ENCODE results near the gene LEFTY1. TPM values are rescaled to one million over a fixed set of nuclear protein-coding genes. Genes with fewer than 3 reads are reported as not detected.
"Not testable (repeated sequence)": the region's sequence is repeated elsewhere in the genome, so short reads cannot be mapped to it uniquely, and the experiment has no call there.

LEFTY1 gene
- total and polyA plus RNA-seq, 4 donors = 0.25 to 0.63 (median 0.45) TPM

DNA sequence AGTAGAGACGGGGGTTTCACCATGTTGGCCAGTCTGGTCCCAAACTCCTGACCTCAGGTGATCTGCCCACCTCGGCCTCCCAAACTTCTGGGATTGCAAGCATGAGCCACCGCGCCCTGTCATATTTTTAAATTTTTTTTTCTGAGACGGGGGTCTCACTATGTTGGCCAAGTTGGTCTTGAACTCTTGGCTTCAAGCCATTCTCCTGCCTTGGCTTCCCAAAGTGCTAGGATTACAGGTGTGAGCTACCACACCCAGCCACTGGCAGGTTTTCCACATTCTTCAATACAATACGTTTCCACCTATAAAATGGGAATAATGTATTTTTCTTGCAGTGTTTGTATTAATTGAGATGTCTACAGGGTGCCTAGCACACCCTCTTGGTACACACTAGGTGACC lies 3.4 kb upstream of the LEFTY1 start:
- intact Hi-C loops (cut with DNase I) = no loop called here
- 87 to 93% methylated on average over 6 of the region's 6 CpGs for WGBS, 2 donors
- Histone ChIP-seq H3K27me3 (ENCODE audit: control insufficient read depth in 1 of 2, insufficient read depth in 2 of 2, low read length in 1 of 2) (no peaks in the 10 kb centered on the region), H3K27ac (ENCODE audit: low read depth in 1 of 2, low read length in 2 of 2) (no peak overlapping the region), H3K36me3 (ENCODE audit: control insufficient read depth in 1 of 2, insufficient read depth in 2 of 2, low read length in 1 of 2) (no peaks in the 10 kb centered on the region), H3K4me3 (ENCODE audit: low read length in 2 of 2) (no peak overlapping the region), H3K4me1 (ENCODE audit: control insufficient read depth in 1 of 2, insufficient read depth in 2 of 2, low read length in 2 of 2) (no peaks in the 10 kb centered on the region), H3K9me3 (ENCODE audit: control insufficient read depth, low read length) (no peaks in the 10 kb centered on the region)
- DNase-seq = no peak
- ATAC-seq (ENCODE audit: low FRiP score) = no peak

DNA sequence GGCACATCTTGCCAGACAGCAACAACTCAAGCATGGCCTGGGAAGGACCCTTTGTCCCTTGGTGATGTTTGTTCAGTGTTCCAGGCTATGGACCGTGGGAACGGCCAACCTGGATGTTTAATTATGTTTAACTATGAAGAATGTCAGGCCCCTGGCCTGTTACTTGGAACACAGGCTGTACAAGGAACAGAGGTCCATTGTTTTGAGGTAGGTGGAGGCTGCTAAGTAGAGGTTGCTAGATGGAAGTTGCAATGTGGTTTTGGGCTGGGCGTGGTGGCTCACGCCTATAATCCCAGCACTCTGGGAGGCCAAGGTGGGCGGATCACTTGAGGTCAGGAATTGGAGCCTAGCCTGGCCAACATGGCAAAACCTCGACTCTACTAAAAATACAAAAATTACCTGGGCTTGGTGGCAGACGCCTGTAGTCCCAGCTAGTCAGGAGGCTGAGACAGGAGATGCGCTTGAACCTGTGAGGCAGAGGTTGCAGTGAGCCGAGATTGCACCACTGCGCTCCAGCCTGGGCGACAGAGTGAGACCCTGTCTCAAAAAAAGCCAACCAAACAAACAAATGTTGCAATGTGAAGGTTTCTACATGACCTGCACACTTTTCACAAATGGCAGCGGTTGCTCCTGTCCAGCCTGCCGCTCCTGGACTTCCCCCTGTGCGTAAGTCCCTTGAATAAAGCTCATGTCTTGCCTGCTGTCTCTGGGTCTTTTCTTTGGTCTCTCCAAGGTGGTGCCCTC lies 2.5 kb upstream of the LEFTY1 start:
- no peak for ATAC-seq (ENCODE audit: low FRiP score)
- Histone ChIP-seq H3K36me3 (ENCODE audit: control insufficient read depth in 1 of 2, insufficient read depth in 2 of 2, low read length in 1 of 2) (no peaks in the 10 kb centered on the region), H3K4me1 (ENCODE audit: control insufficient read depth in 1 of 2, insufficient read depth in 2 of 2, low read length in 2 of 2) (no peaks in the 10 kb centered on the region), H3K27me3 (ENCODE audit: control insufficient read depth in 1 of 2, insufficient read depth in 2 of 2, low read length in 1 of 2) (no peaks in the 10 kb centered on the region), H3K4me3 (ENCODE audit: low read length in 2 of 2) (no peak overlapping the region), H3K9me3 (ENCODE audit: control insufficient read depth, low read length) (no peaks in the 10 kb centered on the region), H3K27ac (ENCODE audit: low read depth in 1 of 2, low read length in 2 of 2) (no peak overlapping the region)
- intact Hi-C loops (cut with DNase I) = no loop called here
- WGBS, 2 donors = 93 to 94% methylated on average over 14 of the region's 14 CpGs
- DNase-seq = peak in 1 of 2 donors; percentile 39

DNA sequence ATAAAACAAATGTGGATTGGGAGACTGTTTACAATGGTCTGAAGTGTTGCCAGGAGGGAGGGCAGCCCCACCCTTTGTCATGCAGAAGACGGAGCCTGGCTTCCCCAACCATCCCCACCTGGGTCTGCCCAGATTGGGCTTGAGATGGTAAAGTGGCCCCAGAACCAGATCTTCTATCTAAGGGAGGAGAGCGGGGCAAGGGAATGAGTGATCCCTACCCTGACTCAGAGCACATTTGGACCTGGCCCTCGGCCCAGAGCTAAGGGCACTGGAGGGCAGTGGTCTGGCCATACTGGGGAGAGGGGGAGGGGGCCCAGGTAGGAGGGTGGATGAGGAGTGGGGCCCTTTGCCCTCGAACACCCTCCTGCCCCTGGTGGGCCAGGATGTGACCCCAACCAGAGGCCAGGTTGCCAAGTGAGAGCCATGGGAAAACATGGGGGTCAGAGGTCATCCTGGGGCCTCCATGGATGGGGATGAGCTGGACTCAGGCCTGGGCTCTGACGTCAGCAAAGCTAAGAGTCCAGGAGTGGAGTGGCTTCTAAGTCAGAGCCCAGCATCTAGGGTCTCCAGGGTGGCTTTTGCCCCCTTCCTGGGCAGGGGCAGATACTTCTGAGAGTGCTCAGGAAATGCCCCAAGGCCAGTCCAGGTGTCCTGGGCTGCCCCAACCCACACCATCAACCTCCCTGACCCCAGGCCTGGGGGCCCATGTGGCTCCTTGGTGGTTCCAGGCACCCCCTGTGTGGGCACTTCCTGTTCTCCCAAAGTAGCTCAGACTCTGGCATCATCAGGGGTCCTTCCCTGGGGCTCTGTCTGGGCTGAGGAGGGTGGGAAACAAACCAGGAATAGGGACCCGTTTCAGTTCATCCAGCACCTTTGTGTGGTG lies 1.6 kb upstream of the LEFTY1 start:
- H3K27me3 ChIP-seq (ENCODE audit: control insufficient read depth in 1 of 2, insufficient read depth in 2 of 2, low read length in 1 of 2) = no peaks in the 10 kb centered on the region
- peak in 1 of 2 donors; percentile 70 for DNase-seq
- no peak for ATAC-seq (ENCODE audit: low FRiP score)
- no peak overlapping the region for H3K4me3 ChIP-seq (ENCODE audit: low read length in 2 of 2)
- WGBS, 2 donors = 67 to 72% methylated on average over 6 of the region's 6 CpGs
- no peak overlapping the region for H3K27ac ChIP-seq (ENCODE audit: low read depth in 1 of 2, low read length in 2 of 2)
- H3K36me3 ChIP-seq (ENCODE audit: control insufficient read depth in 1 of 2, insufficient read depth in 2 of 2, low read length in 1 of 2) = no peaks in the 10 kb centered on the region
- no peaks in the 10 kb centered on the region for H3K9me3 ChIP-seq (ENCODE audit: control insufficient read depth, low read length)
- no peaks in the 10 kb centered on the region for H3K4me1 ChIP-seq (ENCODE audit: control insufficient read depth in 1 of 2, insufficient read depth in 2 of 2, low read length in 2 of 2)
- intact Hi-C loops (cut with DNase I) = no loop called here

DNA sequence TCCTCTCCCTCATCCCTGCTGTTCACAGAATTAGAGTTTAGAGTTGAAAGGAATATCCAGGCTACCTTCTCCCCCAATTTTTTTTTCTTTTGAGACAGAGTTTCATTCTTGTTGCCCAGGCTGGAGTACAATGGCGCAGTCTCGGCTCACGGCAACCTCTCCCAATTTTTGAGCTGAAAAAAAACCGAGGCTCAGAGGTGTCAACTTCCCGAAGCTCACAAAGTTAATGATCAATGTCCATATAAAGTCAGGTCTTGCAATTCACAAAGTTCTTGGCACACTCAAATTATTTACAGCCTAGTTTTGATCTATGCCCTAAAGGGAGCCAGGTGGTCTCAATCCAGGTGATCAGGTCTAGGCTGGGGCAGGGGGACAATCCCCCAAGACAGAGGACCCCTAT lies 797 bp upstream of the LEFTY1 start:
- intact Hi-C loops (cut with DNase I) = no loop called here
- WGBS, 2 donors = 92 to 96% methylated on average over 5 of the region's 5 CpGs

GRCh38 chr1:225888289-225888897 lies 553 bp downstream of the LEFTY1 start:
- no peak overlapping the region for H3K4me3 ChIP-seq (ENCODE audit: low read length in 2 of 2)
- WGBS, 2 donors = 89 to 92% methylated on average over 18 of the region's 18 CpGs
- no peaks in the 10 kb centered on the region for H3K4me1 ChIP-seq (ENCODE audit: control insufficient read depth in 1 of 2, insufficient read depth in 2 of 2, low read length in 2 of 2)
- H3K27ac ChIP-seq (ENCODE audit: low read depth in 1 of 2, low read length in 2 of 2) = no peak overlapping the region
- ATAC-seq (ENCODE audit: low FRiP score) = no peak
- no peaks in the 10 kb centered on the region for H3K36me3 ChIP-seq (ENCODE audit: control insufficient read depth in 1 of 2, insufficient read depth in 2 of 2, low read length in 1 of 2)
- H3K9me3 ChIP-seq (ENCODE audit: control insufficient read depth, low read length) = no peaks in the 10 kb centered on the region
- no peaks in the 10 kb centered on the region for H3K27me3 ChIP-seq (ENCODE audit: control insufficient read depth in 1 of 2, insufficient read depth in 2 of 2, low read length in 1 of 2)
- no peak for DNase-seq
- intact Hi-C loops (cut with DNase I) = no loop called here

More for the DNA sequence above, 797 bp upstream of the LEFTY1 start:
- H3K27ac ChIP-seq (ENCODE audit: low read depth in 1 of 2, low read length in 2 of 2) = no peak overlapping the region
- no peaks in the 10 kb centered on the region for H3K36me3 ChIP-seq (ENCODE audit: control insufficient read depth in 1 of 2, insufficient read depth in 2 of 2, low read length in 1 of 2)
- H3K4me3 ChIP-seq (ENCODE audit: low read length in 2 of 2) = no peak overlapping the region
- DNase-seq = no peak
- no peak for ATAC-seq (ENCODE audit: low FRiP score)
- H3K9me3 ChIP-seq (ENCODE audit: control insufficient read depth, low read length) = no peaks in the 10 kb centered on the region
- no peaks in the 10 kb centered on the region for H3K4me1 ChIP-seq (ENCODE audit: control insufficient read depth in 1 of 2, insufficient read depth in 2 of 2, low read length in 2 of 2)
- H3K27me3 ChIP-seq (ENCODE audit: control insufficient read depth in 1 of 2, insufficient read depth in 2 of 2, low read length in 1 of 2) = no peaks in the 10 kb centered on the region

- H3K36me3 ChIP-seq (ENCODE audit: control insufficient read depth in 1 of 2, insufficient read depth in 2 of 2, low read length in 1 of 2); H3K27ac ChIP-seq (ENCODE audit: low read depth in 1 of 2, low read length in 2 of 2); H3K4me1 ChIP-seq (ENCODE audit: control insufficient read depth in 1 of 2, insufficient read depth in 2 of 2, low read length in 2 of 2); DNase-seq; H3K27me3 ChIP-seq (ENCODE audit: control insufficient read depth in 1 of 2, insufficient read depth in 2 of 2, low read length in 1 of 2); H3K4me3 ChIP-seq (ENCODE audit: low read length in 2 of 2); H3K9me3 ChIP-seq (ENCODE audit: control insufficient read depth, low read length); ATAC-seq (ENCODE audit: low FRiP score); intact Hi-C loops (cut with DNase I): not testable (repeated sequence)
- WGBS, 2 donors = 41 to 46% methylated on average over 19 to 55 of the region's 56 CpGs
These were observed 1.2 kb downstream of the LEFTY1 start for GRCh38 chr1:225887554-225888288.

DNA sequence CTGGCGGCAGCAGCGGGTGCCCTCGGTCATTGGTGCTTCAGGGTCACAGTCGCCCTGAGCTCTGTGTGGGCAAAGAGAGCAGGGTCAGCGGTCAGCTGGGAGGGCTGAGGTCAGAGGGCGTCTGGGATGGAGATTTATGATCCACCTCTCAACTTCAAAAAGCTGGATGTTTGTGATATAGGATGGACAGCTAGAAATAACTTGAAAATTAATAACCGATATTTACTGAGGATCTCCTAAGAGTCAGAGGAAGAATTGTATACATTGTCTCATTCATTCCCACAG lies 2.0 kb downstream of the LEFTY1 start:
- H3K27ac ChIP-seq (ENCODE audit: low read depth in 1 of 2, low read length in 2 of 2) = no peak overlapping the region
- H3K4me3 ChIP-seq (ENCODE audit: low read length in 2 of 2) = no peak overlapping the region
- 96% methylated on average over 7 of the region's 7 CpGs for WGBS, 2 donors
- no peak for ATAC-seq (ENCODE audit: low FRiP score)
- no peaks in the 10 kb centered on the region for H3K4me1 ChIP-seq (ENCODE audit: control insufficient read depth in 1 of 2, insufficient read depth in 2 of 2, low read length in 2 of 2)
- H3K36me3 ChIP-seq (ENCODE audit: control insufficient read depth in 1 of 2, insufficient read depth in 2 of 2, low read length in 1 of 2) = no peaks in the 10 kb centered on the region
- H3K9me3 ChIP-seq (ENCODE audit: control insufficient read depth, low read length) = no peaks in the 10 kb centered on the region
- DNase-seq = no peak
- intact Hi-C loops (cut with DNase I) = no loop called here
- no peaks in the 10 kb centered on the region for H3K27me3 ChIP-seq (ENCODE audit: control insufficient read depth in 1 of 2, insufficient read depth in 2 of 2, low read length in 1 of 2)

GRCh38 chr1:225886159-225887029 lies 2.6 kb downstream of the LEFTY1 start:
- DNase-seq = no peak
- H3K4me1 ChIP-seq (ENCODE audit: control insufficient read depth in 1 of 2, insufficient read depth in 2 of 2, low read length in 2 of 2) = no peaks in the 10 kb centered on the region
- no peaks in the 10 kb centered on the region for H3K36me3 ChIP-seq (ENCODE audit: control insufficient read depth in 1 of 2, insufficient read depth in 2 of 2, low read length in 1 of 2)
- no peaks in the 10 kb centered on the region for H3K27me3 ChIP-seq (ENCODE audit: control insufficient read depth in 1 of 2, insufficient read depth in 2 of 2, low read length in 1 of 2)
- ATAC-seq (ENCODE audit: low FRiP score) = no peak
- H3K4me3 ChIP-seq (ENCODE audit: low read length in 2 of 2) = no peak overlapping the region
- WGBS, 2 donors = 94 to 95% methylated on average over 19 of the region's 19 CpGs
- no peaks in the 10 kb centered on the region for H3K9me3 ChIP-seq (ENCODE audit: control insufficient read depth, low read length)
- no peak overlapping the region for H3K27ac ChIP-seq (ENCODE audit: low read depth in 1 of 2, low read length in 2 of 2)
- intact Hi-C loops (cut with DNase I) = no loop called here

Measured in aorta (tissue), 5 donors.